GM21576 (cell line): ENCODE measurements around the gene C19orf53.
A peak's percentile ranks its signal among the peaks of the same experiment; 100 is the strongest.
"Not testable (repeated sequence)": the region's sequence is repeated elsewhere in the genome, so short reads cannot be mapped to it uniquely, and the experiment has no call there.

Source experiments
- ATAC-seq: cut with Tn5 transposase; IDR thresholded peaks from one replicate; pipeline ENCODE4 v1.9.1; 2021; ENCODE audit warnings: mild to moderate bottlenecking, moderate library complexity; ENCODE audit not compliant: unreplicated experiment

The C19orf53 gene

DNA sequence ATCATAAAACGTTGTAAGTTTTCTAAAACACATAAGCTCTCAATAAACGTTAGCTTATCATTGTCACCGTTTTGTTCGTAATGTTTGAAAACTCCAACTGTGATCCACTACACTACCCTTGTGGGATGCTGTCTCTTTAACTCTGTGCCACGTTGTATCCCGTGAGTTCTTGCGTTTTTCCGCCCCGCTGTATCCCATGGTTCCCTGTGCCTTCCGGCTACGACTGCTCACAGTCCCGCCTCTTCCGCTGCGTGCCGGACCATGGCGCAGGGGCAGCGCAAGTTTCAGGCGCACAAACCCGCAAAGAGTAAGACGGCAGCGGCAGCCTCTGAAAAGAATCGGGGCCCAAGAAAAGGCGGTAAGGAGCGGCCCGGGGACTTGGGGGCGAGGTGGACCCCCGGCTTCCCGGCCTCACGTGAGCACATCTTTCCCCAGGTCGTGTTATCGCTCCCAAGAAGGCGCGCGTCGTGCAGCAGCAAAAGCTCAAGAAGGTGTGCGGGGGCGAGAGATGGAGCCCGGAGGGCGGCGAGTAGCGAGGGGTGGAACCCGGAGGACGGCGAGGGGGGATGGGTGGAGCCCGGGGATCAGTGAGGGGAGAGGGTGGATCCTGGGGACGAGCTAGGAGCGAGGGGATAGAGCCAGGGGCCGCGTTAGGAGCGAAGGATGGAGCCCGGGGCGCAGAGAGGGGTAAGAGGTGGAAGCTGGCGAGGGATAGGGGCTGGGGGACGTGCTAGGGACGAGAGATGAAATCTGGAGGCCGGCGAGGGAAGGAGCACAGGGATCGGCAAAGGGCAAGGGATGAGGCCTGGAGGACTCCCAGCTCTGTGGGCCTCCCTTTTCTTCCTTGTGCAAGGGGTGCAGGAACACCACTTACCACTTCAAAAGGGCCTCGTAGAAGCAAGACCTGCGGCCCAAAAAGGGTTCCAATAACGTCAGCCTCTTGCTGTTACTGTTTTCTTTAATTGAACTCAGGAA, at the start of gene C19orf53:
TSS of gene C19orf53 (plus strand) at position 240 of the 975 bp plus-strand sequence. CDS start at position 262, 22 bp downstream.
- ATAC-seq = peak; percentile 86

DNA sequence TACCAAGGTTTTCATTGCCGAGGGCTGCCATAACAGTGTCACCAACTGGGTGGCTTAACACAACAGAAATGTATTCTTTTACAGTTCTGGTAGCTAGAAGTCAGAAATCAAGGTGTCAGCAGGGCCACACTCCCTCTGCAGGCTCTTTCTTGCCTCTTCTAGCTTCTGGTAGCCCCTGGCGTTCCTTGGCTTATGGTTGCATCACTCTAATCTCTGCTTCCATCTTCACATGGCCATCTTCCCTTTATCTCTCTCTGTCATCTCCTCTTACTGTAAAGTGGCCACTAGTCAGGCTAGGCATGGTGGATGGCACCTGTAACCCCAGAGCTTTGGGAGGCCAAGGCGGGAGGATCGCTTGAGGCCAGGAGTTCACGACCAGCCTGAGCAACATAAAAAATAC, 47.9 kb upstream of the C19orf53 start:
- no peak for ATAC-seq

DNA sequence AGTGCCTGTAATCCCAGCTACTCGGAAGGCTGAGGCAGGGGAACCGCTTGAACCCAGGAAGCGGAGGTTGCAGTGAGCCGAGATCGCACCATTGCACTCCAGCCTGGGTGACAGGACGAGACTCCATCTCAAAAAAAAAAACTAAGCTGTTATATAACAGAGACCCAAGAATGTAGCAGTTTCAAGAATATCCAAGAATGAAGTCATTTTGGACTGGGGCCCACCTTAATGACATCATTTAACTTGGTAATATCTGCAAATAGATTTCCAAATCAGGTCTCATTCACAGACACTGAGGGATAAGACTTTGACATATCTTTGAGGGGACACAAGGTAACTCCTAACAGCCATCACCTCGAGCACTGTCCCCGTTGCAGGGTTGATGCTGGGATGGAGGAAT, 46.5 kb upstream of the C19orf53 start:
- ATAC-seq = no peak

DNA sequence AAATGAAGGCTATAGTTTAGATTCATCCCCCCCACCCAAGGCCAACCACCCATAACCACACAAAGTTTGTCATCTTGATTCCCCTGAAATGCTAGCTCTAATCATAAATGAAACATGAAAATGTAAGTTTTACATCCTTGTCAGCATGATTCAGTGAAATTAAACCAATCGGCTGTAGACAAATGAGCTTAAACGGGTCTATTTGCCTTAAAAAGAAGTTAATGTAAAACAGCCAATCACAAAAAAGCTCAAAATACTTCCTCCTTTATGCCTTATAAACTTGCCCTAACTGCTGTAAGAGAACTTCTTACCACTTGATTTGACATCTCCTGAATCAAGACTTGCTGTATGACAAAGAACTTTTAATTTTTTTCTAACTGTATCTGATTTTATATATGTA, 44.4 kb upstream of the C19orf53 start:
- ATAC-seq = no peak

DNA sequence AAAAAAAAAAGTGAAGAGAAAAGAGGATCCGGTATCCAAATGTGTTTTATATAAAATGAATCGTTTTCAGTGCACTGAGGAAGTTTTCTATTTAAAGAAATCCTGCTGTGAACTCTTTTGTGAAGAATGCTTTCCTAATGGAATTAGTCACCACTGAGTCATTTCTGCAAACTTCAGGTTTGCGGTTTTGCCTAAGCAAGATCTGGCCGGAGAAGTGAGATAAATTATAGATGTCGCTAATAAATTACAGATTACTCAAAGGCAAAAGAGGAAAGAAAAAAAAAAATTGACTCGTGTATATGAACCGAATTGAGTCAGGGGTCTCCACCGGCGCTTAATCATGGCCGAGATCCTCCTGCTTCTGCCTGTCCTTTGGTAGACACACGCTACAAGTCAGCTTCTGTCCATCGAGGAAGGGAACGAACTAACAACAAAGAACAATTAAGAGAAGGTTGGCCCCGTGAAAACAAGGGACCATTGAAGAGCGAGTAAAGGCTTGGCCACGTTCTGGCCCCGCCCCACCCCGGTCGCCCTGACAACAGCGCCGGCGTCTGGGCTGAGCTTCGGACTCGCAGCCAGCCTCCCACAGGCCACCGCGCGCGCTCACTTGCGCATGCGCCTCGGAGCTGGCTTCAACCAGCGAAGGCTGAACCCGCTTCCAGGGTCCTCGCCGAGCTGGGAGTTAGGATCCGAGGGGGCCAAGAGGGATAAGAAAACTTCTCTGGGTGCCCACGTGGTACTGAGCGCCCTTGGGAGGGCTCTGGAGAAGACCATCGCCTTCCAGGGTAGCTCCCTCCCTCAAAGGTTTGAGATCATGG, 42.9 kb upstream of the C19orf53 start:
- ATAC-seq = peak; percentile 97

DNA sequence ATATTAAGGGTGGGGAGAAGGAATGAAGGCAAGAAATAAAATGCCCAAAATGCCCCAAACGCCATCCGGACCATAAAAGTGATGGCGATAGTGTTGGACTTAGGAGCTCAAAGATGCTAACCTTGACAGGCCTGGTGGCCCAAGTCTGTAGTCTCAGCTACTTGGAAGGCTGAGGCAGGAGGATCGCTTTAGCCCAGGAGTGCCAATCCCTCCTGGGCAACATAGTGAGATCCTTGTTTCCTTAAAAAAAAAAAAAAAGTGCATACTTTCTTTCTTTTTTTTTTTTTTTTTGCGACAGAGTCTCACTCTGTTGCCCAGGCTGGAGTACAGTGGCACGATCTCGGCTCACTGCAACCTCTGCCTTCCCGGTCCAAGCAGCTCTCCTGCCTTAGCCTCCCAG, 41.9 kb upstream of the C19orf53 start:
- no peak for ATAC-seq

DNA sequence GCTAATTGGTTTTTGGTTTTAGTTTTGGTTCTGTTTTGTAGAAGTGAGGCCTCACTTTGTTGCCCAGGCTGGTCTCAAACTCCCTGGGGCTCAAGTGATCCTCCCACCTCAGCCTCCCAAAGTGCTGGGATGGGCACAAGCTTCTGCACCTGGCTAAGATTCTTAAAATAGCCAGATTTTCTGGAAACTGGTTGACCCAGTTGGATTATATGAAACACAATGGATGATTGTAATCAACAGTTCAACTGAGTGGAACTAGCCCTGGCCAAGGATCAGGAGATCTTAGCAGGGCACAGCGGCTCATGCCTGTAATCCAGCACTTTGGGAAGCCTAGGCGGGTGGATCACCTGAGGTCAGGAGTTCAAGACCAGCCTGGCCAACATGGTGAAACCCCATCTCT, 39.5 kb upstream of the C19orf53 start:
- no peak for ATAC-seq

DNA sequence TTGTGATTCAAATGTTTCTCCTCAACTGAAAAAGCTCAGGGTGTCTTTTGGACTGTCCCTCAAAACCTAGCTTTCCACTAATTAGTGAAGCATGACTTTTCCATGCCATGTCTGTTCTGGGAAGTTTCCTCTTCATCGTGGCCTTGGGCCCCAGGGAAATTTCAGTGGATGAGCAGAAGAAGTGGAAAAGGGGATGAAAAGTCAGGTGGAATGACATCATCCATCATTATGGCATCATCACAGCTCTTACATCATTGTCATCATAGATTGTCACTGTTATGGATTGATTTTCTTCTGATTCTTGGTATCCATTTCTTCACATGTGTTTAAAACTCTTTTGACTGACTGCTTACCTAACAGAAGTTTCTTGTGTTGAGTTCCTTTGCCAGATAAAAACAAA, 36.2 kb upstream of the C19orf53 start:
- no peak for ATAC-seq

DNA sequence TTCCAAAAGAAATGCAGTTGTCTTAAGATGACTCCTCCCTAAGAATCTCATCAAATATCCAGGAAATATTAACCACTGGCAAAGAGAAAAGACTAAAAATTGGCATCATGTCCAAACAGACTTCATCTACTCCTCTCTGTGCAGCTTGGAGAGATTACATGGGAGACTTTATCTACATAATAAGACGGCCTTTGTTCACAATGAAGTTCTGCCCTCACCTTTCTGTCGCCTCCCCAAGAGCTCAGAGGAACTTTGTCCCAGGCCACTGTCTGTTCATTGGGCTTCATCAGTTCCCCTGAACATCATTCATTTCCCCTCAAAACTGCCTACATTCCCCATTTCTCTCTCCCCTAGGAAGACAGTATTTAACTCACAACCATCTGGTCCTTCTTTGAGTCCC, 32.4 kb upstream of the C19orf53 start:
- no peak for ATAC-seq

DNA sequence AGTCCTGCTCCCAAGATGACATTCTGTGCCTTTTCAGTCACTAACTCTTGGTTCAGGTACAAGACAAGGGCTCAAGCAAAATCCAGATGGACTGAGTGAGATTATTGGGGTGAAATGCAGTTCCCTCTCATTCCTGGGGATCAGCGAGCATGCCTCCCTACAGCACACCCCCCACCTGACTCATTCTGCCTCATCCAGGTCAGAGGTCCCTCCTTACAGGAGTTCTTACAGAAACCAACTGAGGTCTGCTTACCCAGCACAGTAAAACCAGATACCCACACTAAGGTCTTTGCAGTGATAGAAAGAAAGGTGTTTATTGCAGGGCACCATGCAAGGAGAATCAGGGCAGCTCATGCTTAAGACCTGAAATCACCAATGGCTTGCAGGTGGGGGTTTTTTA, 31.5 kb upstream of the C19orf53 start:
- ATAC-seq = no peak

DNA sequence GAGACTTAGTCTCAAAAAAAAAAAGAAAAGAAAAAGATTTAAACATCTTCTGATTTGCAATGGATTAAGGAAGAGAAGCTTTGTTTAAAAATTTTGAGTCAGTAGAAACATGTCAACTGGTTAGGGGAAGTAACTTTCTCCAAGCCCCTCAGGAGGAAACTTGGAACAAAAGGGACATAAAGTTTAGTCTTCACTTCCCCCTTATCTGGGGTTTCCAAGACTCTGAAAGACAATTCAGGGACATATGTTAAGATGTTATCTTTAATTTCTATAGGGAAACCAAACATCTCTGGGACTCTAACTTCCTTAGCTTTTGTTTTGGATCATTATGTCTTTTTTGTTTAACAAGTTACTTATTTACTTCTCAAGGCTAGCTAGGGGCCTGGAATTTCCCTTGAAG, 30.1 kb upstream of the C19orf53 start:
- ATAC-seq = no peak

DNA sequence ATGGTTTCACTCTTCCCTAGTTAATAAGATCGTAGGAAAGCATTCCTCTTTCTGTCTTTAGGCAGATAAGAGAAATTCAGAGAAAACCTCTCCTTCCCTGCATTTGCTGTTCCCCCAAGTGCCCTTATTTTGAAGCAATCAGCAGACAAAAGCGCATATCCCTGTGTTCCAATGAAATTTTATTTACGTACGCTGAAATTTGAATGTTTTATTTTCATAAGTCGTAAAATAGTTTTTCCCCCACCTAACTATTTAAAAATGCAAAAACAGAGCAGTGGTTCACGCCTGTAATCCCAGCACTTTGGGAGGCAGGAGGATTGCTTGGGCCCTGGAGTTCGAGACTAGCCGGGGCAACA, 27.2 kb upstream of the C19orf53 start:
- no peak for ATAC-seq

DNA sequence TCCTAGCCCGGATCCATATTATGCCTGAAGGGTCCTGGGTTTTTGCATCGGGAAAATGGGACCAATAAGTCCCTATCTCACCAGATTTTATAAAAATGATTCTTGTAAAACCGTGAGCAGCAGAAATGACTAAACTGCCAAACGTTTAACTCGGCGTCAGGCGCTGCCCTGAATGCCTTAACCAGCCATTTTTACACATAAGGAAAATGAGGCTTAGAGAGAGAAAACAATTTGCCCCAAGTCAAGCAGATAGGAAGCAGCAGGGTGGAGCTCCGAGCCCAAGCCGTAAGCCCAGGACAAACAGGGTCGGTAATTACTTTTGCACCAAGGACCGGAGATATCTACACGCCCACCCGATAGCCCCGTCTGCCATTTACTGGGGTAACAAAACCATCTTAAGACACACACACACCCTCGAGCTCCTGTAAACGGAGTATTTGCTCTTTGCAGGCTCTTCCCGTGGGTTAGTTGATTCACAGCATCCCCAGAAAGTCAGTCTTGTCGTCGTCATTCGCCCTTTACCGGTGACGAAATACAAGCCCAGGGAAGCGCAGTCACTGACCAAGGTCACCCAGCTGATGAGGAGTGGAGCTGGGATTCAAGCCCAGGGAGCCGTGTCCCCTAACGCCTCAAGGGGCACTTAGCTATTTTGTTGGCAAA, 26.0 kb upstream of the C19orf53 start:
- ATAC-seq = no peak

DNA sequence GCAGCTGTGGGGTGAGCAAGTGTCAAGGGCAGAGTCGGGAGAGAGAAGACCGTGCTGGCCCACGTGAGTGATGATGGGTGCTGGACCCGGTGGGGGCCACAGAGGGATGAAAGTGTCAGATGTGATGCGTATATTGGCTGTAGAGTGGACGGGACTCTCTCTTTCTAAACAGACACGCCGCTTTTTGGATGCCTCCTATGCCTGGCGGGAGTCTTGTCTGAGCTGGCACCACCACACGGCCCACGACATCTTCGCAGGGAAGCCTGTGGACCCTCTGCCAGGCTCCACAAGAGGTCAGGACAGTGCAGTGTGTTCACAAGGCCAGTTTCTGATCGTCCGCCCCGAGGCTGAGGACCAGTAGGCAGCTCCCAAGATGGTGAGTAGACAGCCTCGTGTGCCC, 22.8 kb upstream of the C19orf53 start:
- ATAC-seq = no peak

DNA sequence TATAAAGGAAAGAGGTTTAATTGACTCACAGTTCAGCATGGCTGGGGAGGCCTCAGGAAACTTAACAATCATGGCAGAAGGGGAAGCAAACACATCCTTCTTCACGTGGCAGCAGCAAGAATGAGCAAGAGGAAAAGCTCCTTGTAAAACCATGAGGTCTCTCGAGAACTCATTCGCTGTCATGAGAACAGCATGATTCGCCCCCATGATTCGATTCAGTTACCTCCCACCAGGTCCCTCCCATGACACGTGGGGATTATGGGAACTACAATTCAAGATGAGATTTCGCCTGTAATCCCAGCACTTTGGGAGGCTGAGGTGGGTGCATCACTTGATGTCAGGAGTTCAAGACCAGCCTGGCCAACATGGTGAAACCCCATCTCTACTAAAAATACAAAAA, 20.6 kb upstream of the C19orf53 start:
- not testable (repeated sequence) for ATAC-seq

DNA sequence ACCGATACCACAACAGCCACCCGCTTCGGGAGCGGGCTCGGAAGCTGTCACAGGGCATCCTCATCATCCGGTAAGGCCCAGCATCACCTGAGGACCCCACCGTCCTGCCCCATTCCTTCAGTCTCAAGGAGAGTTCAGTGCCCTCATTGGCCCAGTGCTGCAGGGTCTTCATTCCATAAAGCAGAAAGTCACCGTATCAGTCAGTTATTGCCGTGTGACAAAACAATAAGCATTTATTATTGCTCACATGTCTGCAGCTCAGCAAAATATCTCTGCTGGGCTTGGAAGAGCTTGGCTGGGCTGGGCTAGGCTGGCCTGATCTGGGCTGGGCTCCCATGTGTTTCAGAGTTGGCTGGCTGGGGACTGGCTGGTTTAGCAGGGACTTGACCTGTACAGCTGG, 18.0 kb upstream of the C19orf53 start:
- ATAC-seq = no peak

DNA sequence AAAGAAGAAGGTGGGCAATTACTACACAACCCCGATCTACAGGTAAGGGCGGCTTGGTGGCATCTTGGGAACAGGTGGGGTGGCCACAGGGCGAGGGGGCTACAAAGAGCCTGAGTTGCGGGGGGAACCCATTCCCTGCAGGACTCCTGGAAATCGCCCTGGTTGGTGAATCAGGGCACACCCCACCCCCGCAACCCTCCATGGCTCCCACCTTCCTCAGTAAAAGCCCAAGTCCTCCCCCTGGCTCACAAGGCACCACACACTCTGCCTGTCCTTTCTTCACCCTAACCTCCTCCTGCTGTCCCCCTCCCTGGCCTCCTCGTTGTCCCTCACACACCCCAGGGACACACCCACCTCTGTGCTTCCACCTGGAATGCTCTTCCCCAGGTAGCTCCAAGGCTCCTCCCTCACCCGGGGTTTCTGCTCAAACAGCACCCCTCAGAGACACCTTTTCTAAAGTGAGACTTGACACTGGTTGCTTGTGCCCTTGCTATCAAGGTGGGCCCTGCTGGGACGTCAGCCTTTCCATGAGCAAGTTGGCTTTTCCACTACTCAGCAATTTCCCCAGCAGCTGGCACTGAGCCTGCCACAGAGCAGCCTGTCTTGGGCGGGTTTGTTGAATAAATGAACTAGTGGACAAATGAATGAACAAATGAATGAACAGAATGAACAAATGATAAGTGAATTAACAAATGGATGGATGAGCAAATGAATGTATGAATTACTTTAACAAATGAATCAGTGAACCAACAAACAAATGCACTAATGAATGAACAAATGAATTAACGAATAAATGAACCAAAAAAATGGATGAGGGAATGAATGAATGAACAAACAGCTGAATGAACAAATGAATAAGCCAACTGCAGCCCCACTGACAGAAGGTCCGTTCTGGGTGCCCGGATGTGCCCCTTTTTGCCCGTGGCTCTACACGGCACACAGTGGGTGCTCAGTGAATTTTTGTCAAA, 16.2 kb upstream of the C19orf53 start:
- no peak for ATAC-seq

DNA sequence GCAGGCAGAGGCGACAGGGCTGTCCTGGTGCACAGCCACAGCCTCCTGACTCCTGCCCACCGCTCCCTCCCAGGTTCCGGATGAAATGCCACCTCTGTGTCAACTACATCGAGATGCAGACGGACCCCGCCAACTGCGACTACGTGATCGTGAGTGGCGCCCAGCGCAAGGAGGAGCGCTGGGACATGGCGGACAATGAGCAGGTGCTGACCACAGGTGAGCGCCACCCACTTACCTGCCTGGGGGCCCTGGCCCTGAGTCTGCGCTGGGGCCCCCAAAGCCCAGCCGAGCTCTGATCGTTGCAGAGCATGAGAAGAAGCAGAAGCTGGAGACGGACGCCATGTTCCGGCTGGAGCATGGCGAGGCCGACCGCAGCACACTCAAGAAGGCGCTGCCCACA, 15.5 kb upstream of the C19orf53 start:
- ATAC-seq = no peak

DNA sequence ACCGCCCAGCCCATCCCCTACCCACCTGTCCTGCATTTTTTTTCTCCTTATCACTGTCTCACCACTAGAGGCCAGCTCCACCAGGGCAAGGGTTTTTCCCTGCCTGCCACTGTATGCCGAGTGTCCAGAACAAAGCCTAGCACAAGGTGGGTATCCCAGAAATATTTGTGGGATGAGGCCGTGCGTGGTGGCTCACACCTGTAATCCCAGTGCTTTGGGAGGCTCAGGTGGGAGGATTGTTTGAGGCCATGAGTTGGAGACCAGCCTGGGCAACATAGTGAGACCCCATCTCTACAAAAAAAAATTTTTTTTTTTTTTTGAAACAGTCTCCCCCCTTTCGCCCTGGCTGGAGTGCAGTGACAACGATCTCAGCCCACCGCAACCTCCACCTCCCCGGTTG, 12.8 kb upstream of the C19orf53 start:
- ATAC-seq = no peak

DNA sequence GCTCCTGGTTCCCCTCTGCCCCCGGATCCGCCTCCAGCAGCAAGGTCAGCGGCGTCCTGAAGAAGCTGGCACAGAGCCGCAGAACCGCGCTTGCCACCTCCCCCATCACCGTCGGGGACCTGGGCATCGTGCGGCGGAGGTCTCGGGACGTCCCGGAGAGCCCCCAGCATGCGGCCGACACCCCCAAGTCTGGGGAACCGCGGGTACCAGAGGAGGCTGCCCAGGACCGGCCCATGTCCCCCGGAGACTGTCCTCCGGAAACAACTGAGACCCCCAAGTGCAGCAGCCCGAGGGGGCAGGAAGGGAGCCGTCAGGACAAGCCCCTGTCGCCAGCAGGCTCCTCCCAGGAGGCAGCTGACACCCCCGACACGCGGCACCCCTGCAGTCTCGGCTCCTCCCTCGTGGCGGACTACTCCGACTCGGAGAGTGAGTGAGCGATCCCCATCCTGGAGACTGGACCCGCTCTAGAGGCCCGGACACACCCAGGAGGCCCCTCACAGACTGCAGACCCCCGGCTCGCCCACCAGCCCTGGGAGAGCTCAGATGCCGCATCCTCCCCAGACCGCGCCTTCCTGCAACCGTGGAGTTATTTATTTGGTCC, 11.5 kb upstream of the C19orf53 start:
- no peak for ATAC-seq
